ENCODE data around the gene PPP6R3. TPM values are rescaled to one million over a fixed set of nuclear protein-coding genes. Genes with fewer than 3 reads are reported as not detected.

Gene PPP6R3
- total and polyA plus RNA-seq, 2 donors (not counting 3 experiments of a cell fraction or from before 2014, with no cell fraction given): 31.7 to 98.8 TPM

DNA sequence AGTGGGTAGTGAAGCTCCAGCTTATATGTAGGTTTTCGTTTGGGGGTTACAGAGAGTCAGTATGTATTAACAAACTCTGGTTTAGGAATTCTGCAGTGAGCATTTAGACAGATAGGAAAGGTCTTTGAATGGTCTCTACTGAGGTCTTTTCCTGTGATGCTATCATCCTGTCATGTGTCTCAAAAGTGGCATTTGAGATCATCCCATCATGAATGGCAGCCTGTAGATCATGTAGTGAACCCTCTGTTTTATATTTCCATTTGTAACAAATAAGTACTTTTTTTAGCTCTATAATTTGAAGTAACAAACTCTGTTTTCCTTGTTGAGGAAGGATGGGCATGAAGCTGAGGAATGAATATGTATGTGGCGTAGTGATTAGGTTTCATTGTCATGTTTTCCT lies 76.2 kb downstream of the PPP6R3 start:
- Histone ChIP-seq H3K36me3 (ENCODE audit: control insufficient read depth in 2 of 2, extremely low read depth in 1 of 2, insufficient read depth in 2 of 2, low read length in 2 of 2) (peaks cover 13 to 14% of the 10 kb centered on the region in 2 experiments), H4K20me1 (replicated peaks; ENCODE audit: control insufficient read depth, extremely low read depth, insufficient read depth, low read length) (peaks cover 4% of the 10 kb centered on the region), H3K9ac (replicated peaks; ENCODE audit: extremely low read depth, insufficient read depth, low read length) (no peak overlapping the region), H3K4me1 (ENCODE audit: control insufficient read depth, extremely low read depth, insufficient read depth, low read length) (no peaks in the 10 kb centered on the region), H3K79me2 (ENCODE audit: control insufficient read depth, insufficient read depth, low read length) (peaks cover 64% of the 10 kb centered on the region), H3K27me3 (ENCODE audit: control insufficient read depth in 2 of 2, insufficient read depth in 2 of 2, low read length in 2 of 2) (no peaks in the 10 kb centered on the region), H3K9me3 (replicated peaks; ENCODE audit: control insufficient read depth, insufficient read depth, low read length) (no peaks in the 10 kb centered on the region), H3K27ac (ENCODE audit: insufficient read depth, low read depth, low read length) (no peak overlapping the region), H2AFZ (ENCODE audit: low read depth, low read length) (no peak overlapping the region), H3K9me1 (replicated peaks; ENCODE audit: control insufficient read depth, extremely low read depth, insufficient read depth, low read length) (peaks cover 2% of the 10 kb centered on the region), H3K4me2 (ENCODE audit: insufficient read depth, low read length) (no peak overlapping the region), H3K4me3 (replicated peaks in 1 of 3; ENCODE audit: insufficient read depth in 1 of 3, low read depth in 1 of 3, low read length in 3 of 3) (no peak overlapping the region)
- DNase-seq (ENCODE audit: low read depth, low spot score) (no peak), FAIRE-seq (no peak)
- BruUV-seq (replicated peaks): no TSS peak
- intact Hi-C loops (cut with micrococcal nuclease): no loop called here
- TF ChIP-seq, protein P1, sequence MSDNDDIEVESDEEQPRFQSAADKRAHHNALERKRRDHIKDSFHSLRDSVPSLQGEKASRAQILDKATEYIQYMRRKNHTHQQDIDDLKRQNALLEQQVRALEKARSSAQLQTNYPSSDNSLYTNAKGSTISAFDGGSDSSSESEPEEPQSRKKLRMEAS (IDR thresholded peaks at IDR 0.05; ENCODE audit: insufficient read depth, insufficient read length): no peak
- no peak for TF ChIP-seq POLR2AphosphoS5 (IDR thresholded peaks at IDR 0.05; ENCODE audit: insufficient read depth, low read depth, low read length)
- no peak for TF ChIP-seq JUN (IDR thresholded peaks at IDR 0.05; ENCODE audit: borderline replicate concordance, insufficient read depth, insufficient read length, low read depth)
- TF ChIP-seq CTCF (IDR thresholded peaks at IDR 0.05; ENCODE audit: extremely low read depth in 1 of 2, insufficient read depth in 1 of 2, low read depth in 1 of 2, low read length in 2 of 2): no peak
- no peak for TF ChIP-seq FOS (IDR thresholded peaks at IDR 0.05; ENCODE audit: borderline replicate concordance, insufficient read depth, low read length)
- no peak for TF ChIP-seq EZH2 (IDR thresholded peaks at IDR 0.05; ENCODE audit: borderline replicate concordance, low read depth, low read length, severe bottlenecking)
- no peak for TF ChIP-seq MYC (IDR thresholded peaks at IDR 0.05; ENCODE audit: low read depth, low read length)
- TF ChIP-seq POLR2A (IDR thresholded peaks at IDR 0.05; ENCODE audit: low read depth, low read length): no peak
- TF ChIP-seq GATA2 (IDR thresholded peaks at IDR 0.05; ENCODE audit: insufficient read depth, insufficient read length, low read depth, low read length): no peak
- dilution Hi-C loops (cut with MboI; ENCODE audit: extremely low pct_ligation_motif_present, low sequenced_read_pairs): no loop called here
- CTCF ChIA-PET: no interaction called here
- POLR2A ChIA-PET: no interaction called here

Data from endothelial cell of umbilical vein (primary cell).